HL-60 (cell line): ENCODE measurements around the gene CAMK2B.

ENCODE experiments used
- DNase-seq, 2 experiments: peaks; one replicate each; pipeline ENCODE4 v3.0.0-alpha.2; 2010 to 2020; ENCODE audit warnings: low read depth in 1 of 2, low spot score in 1 of 2
- H3K27ac ChIP-seq: fragments of 250-450 bp; sonication (Bioruptor Pico); replicated peaks from 2 replicates; pipeline ENCODE4 v1.5.1; 2020; ENCODE audit warnings: mild to moderate bottlenecking, moderate library complexity
- H3K27me3 ChIP-seq: fragments of 250-450 bp; sonication (Bioruptor Pico); 2 replicates; pipeline ENCODE4 v1.5.1; 2021; ENCODE audit warnings: mild to moderate bottlenecking, moderate library complexity; ENCODE audit not compliant: insufficient read depth, poor library complexity, severe bottlenecking
- H3K4me3 ChIP-seq: replicated peaks from 2 replicates; pipeline ENCODE4 v1.5.1; 2011; ENCODE audit warnings: mild to moderate bottlenecking, control low read depth, low read length; ENCODE audit not compliant: insufficient read depth
- CTCF ChIP-seq: IDR thresholded peaks from one replicate; pipeline ENCODE4 v1.5.1; 2011; ENCODE audit warnings: low read length, control low read depth, inconsistent platforms; ENCODE audit not compliant: insufficient read depth
- GABPA ChIP-seq: IDR thresholded peaks from 2 replicates; pipeline ENCODE4 v1.6.1; 2012; ENCODE audit warnings: low read depth
- POLR2AphosphoS5 ChIP-seq: IDR thresholded peaks from 2 replicates; pipeline ENCODE4 v1.6.1; 2012; ENCODE audit warnings: low read depth
- REST ChIP-seq: IDR thresholded peaks from 2 replicates; pipeline ENCODE4 v1.6.1; 2012; ENCODE audit warnings: low read depth; ENCODE audit not compliant: insufficient replicate concordance
- SPI1 ChIP-seq: IDR thresholded peaks from 2 replicates; pipeline ENCODE4 v1.6.1; 2012; ENCODE audit warnings: low read depth, mild to moderate bottlenecking, borderline replicate concordance

Gene CAMK2B

GRCh38 chr7:44186736-44187135, 138.7 kb downstream of the CAMK2B start:
- Histone ChIP-seq H3K4me3 (no peak overlapping the region), H3K27me3 (no peaks in the 10 kb centered on the region), H3K27ac (no peak overlapping the region)
- DNase-seq: peak in 1 of 2 experiments; percentile 17
- TF ChIP-seq POLR2AphosphoS5: no peak
- TF ChIP-seq CTCF: no peak
- TF ChIP-seq SPI1: no peak
- TF ChIP-seq REST: no peak
- no peak for TF ChIP-seq GABPA

GRCh38 chr7:44185729-44186128, 139.7 kb downstream of the CAMK2B start:
- no peak for DNase-seq
- no peaks in the 10 kb centered on the region for H3K27me3 ChIP-seq
- TF ChIP-seq GABPA (no peak), POLR2AphosphoS5 (no peak), CTCF (no peak)
- H3K27ac ChIP-seq: no peak overlapping the region
- no peak overlapping the region for H3K4me3 ChIP-seq

GRCh38 chr7:44184873-44185446, 140.4 kb downstream of the CAMK2B start:
- TF ChIP-seq REST: no peak
- TF ChIP-seq SPI1: peak; percentile 76
- peak in 1 of 2 experiments; percentile 12 for DNase-seq
- no peak overlapping the region for H3K4me3 ChIP-seq
- H3K27me3 ChIP-seq: no peaks in the 10 kb centered on the region
- no peak overlapping the region for H3K27ac ChIP-seq

GRCh38 chr7:44184206-44184872, 141.1 kb downstream of the CAMK2B start:
- Histone ChIP-seq H3K27ac (no peak overlapping the region), H3K4me3 (no peak overlapping the region), H3K27me3 (no peaks in the 10 kb centered on the region)
- no peak for DNase-seq
- no peak for TF ChIP-seq CTCF
- no peak for TF ChIP-seq SPI1
- TF ChIP-seq POLR2AphosphoS5: no peak
- no peak for TF ChIP-seq REST
